Measurements from ENCODE around the gene CNOT4.

GRCh38 chr7:135330088-135330487, 179.8 kb downstream of the CNOT4 start:
- no peak for TF ChIP-seq KLF16 (CRISPR knock-in tag; IDR thresholded peaks at IDR 0.05)
- TF ChIP-seq NFYB (CRISPR knock-in tag; IDR thresholded peaks at IDR 0.05): no peak
- TF ChIP-seq E2F1 (CRISPR knock-in tag; IDR thresholded peaks at IDR 0.05): no peak
- no peak for TF ChIP-seq KDM1A (CRISPR knock-in tag; IDR thresholded peaks at IDR 0.05)
- no peak for TF ChIP-seq RAD21 (CRISPR knock-in tag; IDR thresholded peaks at IDR 0.05)
- TF ChIP-seq RELA (CRISPR knock-in tag; IDR thresholded peaks at IDR 0.05): no peak
- TF ChIP-seq CAMTA2 (CRISPR knock-in tag; IDR thresholded peaks at IDR 0.05; ENCODE audit: borderline replicate concordance): no peak
- TF ChIP-seq ZBTB39 (CRISPR knock-in tag; IDR thresholded peaks at IDR 0.05): no peak
- no peak for TF ChIP-seq CTCF (CRISPR knock-in tag; IDR thresholded peaks at IDR 0.05)
- no peak for TF ChIP-seq GLI4 (CRISPR knock-in tag; IDR thresholded peaks at IDR 0.05; ENCODE audit: borderline replicate concordance)
- no peak for TF ChIP-seq NFIC (IDR thresholded peaks at IDR 0.05; ENCODE audit: low read length)
- TF ChIP-seq CBFB (CRISPR knock-in tag; IDR thresholded peaks at IDR 0.05): no peak
- TF ChIP-seq KDM5A (IDR thresholded peaks at IDR 0.05; ENCODE audit: borderline replicate concordance, low read length): no peak

Data from HepG2 (cell line).